HG02798 (cell line): ENCODE results near the gene NAT14.
"Not testable (repeated sequence)": the region's sequence is repeated elsewhere in the genome, so short reads cannot be mapped to it uniquely, and the experiment has no call there.

Experiments
- ATAC-seq: cut with Tn5 transposase; IDR thresholded peaks from one replicate; pipeline ENCODE4 v1.9.1; 2021; ENCODE audit warnings: mild to moderate bottlenecking; ENCODE audit not compliant: unreplicated experiment, poor library complexity

NAT14 gene, protein sequence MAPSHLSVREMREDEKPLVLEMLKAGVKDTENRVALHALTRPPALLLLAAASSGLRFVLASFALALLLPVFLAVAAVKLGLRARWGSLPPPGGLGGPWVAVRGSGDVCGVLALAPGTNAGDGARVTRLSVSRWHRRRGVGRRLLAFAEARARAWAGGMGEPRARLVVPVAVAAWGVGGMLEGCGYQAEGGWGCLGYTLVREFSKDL

GRCh38 chr19:55484593-55485438 lies at the start of gene NAT14:
NAT14 (plus strand) TSS chr19:55485188; CDS start chr19:55485709, 521 bp downstream.
- ATAC-seq: no peak

DNA sequence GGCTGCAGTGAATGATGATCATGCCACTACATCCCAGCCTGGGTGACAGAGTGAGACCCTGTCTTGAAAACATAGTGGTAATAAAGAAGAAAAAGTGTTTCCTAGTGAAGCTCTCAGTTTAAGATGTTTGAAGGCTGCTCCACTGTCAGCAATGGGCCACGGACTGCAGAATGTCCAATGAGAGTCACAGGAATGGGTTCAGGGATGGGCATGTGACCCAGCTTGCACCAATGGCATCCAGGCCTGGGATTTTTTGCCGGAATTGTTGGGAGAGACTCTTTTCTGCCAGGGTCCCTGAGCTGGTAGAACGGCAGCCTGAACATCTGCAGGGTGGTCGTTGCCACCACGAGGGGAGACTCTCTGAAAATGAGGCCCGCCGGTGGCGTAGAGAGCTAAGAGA lies 48.1 kb upstream of the NAT14 start:
- ATAC-seq: no peak

- no peak for ATAC-seq
Observed at GRCh38 chr19:55437410-55437809, 47.6 kb upstream of the NAT14 start.

DNA sequence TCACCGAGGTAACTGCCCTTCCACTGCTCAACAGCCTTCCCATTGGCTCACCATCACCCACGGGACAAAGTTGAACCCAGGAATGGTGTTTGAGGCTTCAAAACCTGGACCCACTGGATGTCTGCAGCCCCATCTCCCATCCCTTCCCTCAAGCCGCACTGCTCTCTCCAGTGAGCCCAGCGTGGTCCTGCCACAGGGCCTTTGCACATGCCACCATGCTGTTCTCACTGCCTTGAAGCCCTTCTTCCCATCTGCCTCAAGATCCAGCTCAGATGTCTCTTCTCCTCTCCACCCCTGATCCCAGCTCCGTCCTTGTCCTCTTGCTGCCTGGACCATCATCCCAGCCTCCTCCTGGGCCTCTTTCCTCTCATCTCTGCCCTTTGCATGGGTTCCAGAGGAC lies 45.9 kb upstream of the NAT14 start:
- ATAC-seq: no peak

DNA sequence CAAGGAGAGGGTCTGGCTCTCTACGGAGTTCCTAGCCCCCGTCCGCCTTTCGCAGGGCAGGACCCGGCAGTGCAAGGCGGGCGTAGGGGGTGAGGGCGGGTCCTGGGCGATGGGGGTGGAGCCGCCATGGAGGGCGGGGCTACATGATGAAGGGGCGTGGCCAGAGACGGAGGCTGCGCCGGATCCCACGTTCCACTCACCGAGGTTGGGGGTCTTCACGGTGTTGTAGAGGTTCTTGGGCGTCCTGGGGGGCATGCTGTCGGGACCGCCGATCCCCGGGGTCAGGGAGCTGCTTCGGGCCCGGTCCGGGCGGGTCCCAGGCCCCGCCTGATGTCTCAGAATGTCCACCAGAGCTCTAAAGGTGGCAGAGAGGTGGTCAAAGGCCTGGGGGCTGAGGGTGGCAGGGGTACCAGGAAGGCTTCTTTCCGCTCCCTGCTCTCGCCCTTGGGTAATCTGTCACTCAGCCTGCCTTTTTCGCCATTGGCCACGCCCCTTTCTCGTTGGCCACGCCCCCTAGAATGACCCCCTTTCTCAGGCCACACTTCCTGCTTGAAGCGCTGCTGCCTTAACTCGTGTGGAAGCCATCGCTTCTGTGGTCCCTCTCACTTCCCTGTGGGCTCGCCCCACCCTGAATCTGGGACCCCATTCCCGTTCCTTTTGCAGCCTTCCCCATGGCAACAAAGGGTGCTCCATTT lies 44.4 kb upstream of the NAT14 start:
- ATAC-seq: no peak

DNA sequence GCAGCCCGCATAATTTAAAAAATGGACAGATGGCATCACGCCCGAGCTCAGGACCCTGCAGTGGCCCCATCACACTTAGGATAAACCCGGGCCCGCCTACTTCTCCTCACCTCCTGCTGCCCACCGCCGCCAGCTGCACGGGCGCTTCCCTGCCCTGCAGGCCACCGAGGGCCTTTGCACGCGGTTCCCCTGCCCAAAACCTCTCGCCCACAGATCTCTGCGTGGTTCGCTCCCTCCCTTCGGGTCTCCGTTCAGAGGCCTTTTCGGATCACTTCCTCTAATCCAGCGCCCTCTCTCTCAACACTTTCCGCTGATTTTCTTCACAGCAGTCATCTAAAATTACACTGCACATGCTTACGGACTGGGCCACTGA lies 43.7 kb upstream of the NAT14 start:
- no peak for ATAC-seq

- no peak for ATAC-seq
Observed at GRCh38 chr19:55441692-55442321, 43.2 kb upstream of the NAT14 start.

GRCh38 chr19:55442372-55442961 lies 42.5 kb upstream of the NAT14 start:
- ATAC-seq: no peak

- no peak for ATAC-seq
Observed at GRCh38 chr19:55443045-55443823, 41.8 kb upstream of the NAT14 start, which contains the start of gene SHISA7. SHISA7 (minus strand) TSS chr19:55443300; CDS start chr19:55442863, 437 bp downstream.

GRCh38 chr19:55443824-55444480 lies 41.0 kb upstream of the NAT14 start:
- no peak for ATAC-seq

- no peak for ATAC-seq
Observed at GRCh38 chr19:55444646-55445045, 40.3 kb upstream of the NAT14 start.

DNA sequence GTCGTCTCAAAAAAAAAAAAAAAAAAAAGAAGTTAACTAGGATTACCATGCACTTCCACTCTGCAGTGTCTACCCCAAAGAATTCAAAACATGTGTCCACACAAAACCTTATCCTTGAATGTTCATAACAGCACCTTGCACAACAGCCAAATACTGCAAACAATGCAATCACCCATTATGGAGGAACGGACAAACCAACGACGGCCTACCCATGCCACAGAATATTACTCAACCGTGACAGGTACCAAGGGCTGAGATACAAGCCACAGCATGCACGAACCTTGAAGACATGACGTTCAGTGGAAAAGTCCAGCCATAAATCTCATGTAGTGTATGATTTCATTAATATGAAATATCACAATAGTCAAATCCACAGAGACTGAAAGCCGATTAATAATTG lies 38.9 kb upstream of the NAT14 start:
- no peak for ATAC-seq

DNA sequence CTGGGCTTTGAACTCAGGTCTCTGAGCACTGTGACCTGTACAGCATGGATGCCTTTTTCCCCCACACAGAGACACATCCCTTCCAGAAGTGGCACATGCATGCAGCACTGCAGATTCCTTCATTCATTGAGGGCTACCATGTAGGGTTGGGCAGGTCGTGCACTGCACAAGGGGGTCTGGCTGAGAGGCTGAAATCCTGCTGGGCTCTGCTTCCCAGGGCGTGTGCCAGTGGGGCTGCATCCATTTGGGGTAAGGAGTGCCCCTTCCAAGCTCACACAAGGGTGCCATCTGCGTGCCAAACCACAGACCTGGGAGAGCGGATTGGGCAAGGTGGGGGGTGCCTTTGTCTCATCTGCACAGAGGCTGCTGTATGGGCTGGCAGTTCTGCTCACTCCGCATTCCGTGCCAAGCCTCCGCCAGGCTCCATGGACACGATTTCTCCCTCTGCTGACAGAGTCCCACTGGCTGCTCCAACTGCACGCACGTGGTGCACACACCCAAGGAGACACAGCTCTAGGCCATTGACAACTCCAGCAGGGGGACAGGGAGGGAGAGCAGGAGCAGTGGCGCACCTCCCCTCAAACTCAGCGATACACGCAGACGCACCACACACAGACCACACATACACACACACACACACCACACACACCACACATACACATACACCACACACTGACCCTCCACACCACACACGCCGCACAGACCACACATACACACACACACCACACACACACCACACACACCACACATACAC lies 37.4 kb upstream of the NAT14 start:
- no peak for ATAC-seq

GRCh38 chr19:55448175-55448490 lies 36.9 kb upstream of the NAT14 start:
- not testable (repeated sequence) for ATAC-seq

- ATAC-seq: no peak
Observed at GRCh38 chr19:55449469-55449868, 35.5 kb upstream of the NAT14 start.

DNA sequence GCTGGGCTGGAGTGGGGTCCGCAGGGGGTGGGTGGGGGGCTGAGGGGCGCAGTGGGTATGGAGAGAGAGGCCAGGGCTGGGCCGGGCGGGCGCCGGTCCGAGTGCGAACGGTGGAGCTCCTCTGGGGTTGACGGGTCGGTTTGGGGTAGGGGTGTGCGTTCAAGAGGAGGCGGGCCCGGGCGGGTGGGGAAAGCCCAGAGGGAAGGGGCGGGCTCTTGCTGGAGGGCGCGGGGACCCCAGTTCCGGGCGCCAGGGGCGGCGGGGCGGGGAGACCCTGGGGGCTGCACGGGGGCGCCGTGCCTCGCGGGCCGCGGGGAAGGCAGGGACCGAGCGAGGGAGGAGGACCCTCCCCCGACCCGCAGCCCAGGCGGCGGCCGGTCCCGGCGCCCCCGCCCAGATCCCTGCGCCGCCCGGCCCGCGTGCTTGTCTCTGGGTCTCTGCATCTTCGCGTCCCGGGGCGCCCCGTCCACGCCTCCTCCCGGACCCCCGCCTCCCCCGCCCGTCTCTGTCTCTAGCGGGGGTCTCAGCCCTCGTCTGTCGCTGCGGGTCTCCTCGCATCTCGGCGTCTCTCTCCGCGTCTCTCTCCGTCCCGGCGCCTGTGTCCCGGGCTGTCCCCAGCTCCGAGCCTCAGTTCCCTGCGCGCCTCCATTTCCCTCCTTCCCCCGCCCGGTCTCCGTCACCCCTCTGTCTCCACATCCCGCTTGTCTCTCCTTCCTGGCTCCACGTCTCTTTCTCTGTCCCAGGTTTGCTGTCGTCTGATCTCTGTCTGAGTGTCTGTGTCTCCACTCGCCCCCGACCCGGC lies 33.6 kb upstream of the NAT14 start:
- ATAC-seq: no peak

DNA sequence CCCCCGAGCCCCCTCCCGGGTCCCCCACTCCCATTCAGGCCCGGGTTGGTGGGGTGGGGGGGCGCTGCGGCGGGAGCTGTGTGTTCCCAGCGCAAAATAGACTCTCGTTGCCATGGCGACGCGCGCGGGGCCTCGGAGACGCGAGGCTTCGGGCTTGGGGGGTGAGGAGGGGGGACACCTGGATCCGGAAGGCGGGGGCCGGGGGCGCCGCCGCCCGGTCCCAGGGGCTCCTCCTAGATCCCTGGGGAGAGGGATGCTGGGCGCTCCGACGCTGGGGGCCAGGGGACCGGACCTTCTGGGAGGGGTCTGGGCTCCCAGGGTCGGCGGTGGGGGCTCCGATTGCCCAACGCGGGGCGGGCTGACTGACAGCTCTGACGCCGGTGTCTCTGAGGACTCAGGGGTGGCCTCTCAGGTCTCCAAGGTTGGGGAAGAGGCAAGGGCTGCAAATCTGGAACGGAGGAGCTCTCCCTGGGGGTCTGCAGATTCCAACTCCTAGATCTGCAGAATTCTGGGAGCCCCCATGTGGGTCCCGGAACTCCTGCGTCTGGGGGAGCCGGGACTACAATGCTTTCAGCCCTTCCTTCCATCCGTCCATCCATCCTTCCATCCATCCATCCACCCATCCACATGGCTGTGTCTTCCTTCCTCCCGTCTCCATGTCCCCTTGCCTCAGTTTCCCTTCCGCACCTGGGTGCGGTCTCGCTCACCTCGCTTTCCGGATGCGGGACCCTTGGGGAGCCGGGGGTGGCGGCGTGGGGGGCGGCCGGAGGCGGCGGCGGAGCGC lies 32.8 kb upstream of the NAT14 start:
- ATAC-seq: no peak
